ENCODE results near the gene RIOK1.

Gene RIOK1

DNA sequence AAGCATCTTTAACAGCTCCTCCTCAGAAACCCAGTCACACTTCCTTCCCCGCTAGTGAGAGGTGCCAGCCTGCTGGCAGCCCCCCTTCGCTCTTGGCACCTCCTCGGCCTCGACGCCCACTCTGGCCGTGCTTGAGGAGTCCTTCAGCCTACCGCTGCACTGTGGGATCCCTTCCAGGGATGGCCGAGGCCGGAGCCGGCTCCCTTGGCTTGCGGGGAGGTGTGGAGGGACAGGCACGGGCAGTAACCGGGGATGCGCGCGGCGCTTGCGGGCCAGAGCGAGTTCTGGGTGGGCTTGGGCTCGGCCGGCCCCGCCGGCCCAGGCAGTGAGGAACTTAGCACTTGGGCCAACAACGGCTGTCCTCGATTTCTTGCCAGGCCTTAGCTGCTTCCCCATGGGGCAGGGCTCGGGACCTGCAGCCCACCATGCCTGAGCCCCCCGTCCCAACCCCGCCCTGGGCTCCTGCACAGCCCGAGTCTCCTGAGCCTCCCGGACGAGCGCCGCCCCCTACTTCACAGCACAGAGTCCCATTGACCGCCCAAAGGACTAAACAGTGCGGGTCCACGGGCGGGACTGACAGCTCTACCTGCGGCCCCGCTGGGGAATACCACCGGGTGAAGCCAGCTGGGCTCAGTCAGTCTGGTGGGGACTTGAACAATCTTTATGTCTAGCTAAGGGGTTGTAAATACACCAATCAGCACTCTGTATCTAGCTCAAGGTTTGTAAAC, 51.6 kb downstream of the RIOK1 start:
- Histone ChIP-seq H3K4me3 (no peak overlapping the region), H3K27ac (no peak overlapping the region)
- TF ChIP-seq, protein P1, sequence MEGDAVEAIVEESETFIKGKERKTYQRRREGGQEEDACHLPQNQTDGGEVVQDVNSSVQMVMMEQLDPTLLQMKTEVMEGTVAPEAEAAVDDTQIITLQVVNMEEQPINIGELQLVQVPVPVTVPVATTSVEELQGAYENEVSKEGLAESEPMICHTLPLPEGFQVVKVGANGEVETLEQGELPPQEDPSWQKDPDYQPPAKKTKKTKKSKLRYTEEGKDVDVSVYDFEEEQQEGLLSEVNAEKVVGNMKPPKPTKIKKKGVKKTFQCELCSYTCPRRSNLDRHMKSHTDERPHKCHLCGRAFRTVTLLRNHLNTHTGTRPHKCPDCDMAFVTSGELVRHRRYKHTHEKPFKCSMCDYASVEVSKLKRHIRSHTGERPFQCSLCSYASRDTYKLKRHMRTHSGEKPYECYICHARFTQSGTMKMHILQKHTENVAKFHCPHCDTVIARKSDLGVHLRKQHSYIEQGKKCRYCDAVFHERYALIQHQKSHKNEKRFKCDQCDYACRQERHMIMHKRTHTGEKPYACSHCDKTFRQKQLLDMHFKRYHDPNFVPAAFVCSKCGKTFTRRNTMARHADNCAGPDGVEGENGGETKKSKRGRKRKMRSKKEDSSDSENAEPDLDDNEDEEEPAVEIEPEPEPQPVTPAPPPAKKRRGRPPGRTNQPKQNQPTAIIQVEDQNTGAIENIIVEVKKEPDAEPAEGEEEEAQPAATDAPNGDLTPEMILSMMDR (IDR thresholded peaks at IDR 0.05): no peak
- no peak for DNase-seq (ENCODE audit: low spot score)

DNA sequence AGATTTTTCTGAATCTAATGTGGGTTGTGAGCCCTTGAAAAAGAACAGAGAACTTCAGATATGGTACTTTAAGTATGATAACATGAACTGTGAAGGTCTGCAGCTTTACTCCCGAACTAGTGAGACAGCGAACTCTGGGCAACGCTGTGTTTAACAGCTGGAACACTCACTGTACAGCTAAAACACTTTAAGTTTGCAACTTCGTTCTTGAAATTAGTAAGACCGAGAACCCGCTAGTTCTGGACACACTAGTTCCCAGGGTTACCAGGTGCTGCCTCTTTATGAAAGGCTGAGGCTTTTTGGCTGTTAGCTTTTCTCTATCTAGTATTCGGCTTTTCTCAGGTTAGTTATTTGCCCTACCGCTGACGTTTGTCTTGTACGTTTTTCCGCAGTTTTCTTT, 52.9 kb downstream of the RIOK1 start:
- DNase-seq (ENCODE audit: low spot score): no peak
- Histone ChIP-seq H3K4me3 (no peak overlapping the region), H3K27ac (no peak overlapping the region)
- TF ChIP-seq, protein P1 (IDR thresholded peaks at IDR 0.05): no peak

DNA sequence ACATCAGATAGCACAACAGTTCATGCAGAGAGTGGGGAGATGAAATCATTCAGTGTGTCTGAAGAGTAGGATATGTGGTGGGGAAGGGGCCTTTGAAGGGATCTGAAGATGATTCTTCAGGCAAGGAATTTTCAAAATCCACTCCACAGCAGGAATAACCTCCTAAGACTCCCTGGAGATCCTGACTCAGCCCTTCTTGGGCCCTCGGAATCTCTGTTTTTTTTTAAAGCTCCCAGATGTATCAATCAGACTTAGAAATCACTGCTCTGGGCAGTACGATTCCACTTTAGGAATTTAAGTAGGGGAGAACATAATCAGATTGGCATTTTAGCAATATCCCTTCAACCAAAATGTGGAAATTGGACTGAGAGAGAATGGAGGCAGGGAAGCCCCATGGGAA, 55.5 kb downstream of the RIOK1 start:
- H3K27ac ChIP-seq: no peak overlapping the region
- no peak overlapping the region for H3K4me3 ChIP-seq

DNA sequence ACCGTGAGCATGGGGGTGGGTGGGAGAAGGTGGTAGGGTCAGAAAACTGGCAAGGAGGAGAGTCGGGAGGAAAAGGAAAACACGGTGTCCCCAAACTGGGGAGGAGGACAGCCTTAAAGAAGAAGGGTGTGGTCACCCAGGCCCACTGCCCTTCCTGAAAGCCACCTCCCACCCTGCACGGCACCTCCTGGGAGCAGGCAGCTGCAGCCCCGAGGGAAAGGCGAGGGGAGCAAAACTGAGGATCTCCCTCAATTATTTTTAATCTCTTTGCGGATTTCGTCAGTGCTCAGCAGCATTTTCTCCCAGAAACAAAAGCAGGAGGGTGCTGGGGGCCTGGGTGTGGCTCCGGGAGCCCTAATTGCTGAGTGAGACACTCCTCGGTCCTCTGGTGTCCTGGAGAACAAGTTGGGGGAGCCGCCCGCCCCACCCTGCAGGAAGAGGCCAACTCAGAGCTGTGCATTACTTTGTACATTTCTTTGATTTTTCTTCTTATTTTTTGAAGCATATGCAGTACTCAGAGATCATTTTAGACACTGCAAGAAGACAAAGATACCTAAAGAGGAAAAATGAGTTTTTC, 56.4 kb downstream of the RIOK1 start:
- no peak for DNase-seq (ENCODE audit: low spot score)
- TF ChIP-seq, protein P1 (IDR thresholded peaks at IDR 0.05): no peak
- Histone ChIP-seq H3K27ac (no peak overlapping the region), H3K4me3 (no peak overlapping the region)

More for the DNA sequence above, 55.5 kb downstream of the RIOK1 start:
- TF ChIP-seq, protein P1 (IDR thresholded peaks at IDR 0.05): no peak
- no peak for DNase-seq (ENCODE audit: low spot score)

DNA sequence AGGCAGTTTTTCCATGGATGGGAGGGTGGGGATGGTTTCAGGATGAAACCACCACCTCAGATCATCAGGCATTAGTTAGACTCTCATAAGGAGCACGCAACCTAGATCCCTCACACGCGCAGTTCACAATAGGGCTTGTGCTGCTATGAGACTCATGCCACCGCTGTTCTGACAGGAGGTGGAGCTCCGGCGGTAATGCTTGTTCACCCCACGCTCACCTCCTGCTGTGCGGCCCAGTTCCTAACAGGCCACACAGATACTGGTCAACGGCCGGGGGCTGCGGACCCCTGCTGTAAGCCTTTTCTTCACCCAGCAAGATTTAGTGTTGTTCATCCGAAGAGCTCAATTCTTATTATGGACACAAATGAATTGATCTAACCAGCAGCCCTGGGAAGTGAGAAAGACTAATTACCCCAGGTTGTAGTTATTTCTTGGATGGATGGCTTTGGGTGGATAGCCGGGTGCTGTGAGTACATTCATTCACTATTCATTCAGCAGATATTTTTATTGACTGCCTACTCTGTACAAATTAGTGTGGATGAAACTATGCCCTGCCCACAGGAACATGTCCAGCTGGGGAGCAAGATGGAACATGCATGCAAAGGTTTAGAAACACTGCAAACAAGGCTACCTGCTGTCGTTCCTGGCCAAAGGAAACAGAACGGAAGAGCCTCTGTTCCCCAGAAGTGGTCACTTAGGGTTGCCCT, 57.2 kb downstream of the RIOK1 start:
- no peak overlapping the region for H3K27ac ChIP-seq
- DNase-seq (ENCODE audit: low spot score): no peak
- no peak overlapping the region for H3K4me3 ChIP-seq
- TF ChIP-seq, protein P1 (IDR thresholded peaks at IDR 0.05): no peak

DNA sequence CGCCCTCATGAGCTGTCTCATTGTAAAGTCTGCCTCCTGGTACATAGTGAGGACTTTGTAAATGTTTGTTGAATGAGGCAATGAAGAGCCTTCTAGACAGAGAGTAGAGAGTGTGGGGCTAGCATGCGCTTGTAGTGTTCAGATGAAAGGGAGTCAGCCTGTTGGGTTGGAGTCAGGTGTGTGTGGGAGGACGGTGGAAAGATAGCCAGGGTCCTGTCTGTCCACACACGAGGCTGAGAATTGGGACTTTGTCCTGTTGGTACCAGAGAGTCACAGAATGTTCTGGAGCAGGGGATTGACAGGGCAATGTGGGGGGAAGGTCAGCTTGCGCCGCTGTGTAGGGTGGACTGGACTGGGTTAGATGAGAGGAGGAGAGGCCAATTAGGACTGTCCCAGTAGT, 58.6 kb downstream of the RIOK1 start:
- H3K27ac ChIP-seq: no peak overlapping the region
- DNase-seq (ENCODE audit: low spot score): no peak
- TF ChIP-seq, protein P1 (IDR thresholded peaks at IDR 0.05): no peak
- H3K4me3 ChIP-seq: no peak overlapping the region
